Glomerular endothelial cell (primary cell): ENCODE measurements around the gene NMT2. TPM values are rescaled to one million over a fixed set of nuclear protein-coding genes. Genes with fewer than 3 reads are reported as not detected.
"Not testable (repeated sequence)": the region's sequence is repeated elsewhere in the genome, so short reads cannot be mapped to it uniquely, and the experiment has no call there.

Source experiments
- DNase-seq: peaks from one replicate; pipeline ENCODE4 v3.0.0-alpha.2; 2011; ENCODE audit warnings: low read depth, low spot score; ENCODE audit errors: extremely low read depth
- total RNA-seq: library from RNA; depleted of rRNA; stranded (reverse); fragments of >200 nt; gene quantifications from 2 replicates; pipeline ENCODE4 v1.2.3, GENCODE V29; 2015

Gene NMT2
- 133 and 158 TPM in 2 replicates for total RNA-seq

DNA sequence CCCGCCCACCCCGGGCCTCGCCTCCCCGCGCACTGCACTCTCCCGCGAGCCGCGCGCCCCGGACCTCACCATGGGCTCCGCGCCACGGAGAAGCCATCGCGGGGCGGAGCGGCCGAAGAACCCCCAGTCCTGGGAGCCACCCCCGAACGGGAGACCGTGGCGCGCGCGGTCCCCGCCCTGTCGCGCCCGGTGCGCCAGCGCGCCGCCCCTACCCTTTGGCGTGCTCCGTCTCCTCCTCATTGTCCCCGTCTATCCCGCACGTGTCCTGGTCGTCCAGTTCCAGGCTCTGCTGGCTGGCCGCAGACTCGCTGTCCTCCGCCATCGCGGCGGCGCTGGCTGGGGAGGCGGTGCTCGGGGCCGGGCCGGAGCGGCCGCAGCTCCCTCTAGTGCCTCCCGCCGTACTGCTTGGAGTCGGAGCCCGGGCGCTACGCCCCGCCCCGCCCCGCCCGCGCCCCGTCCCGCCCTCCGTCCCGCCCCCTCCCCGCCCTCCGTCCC is at the start of gene NMT2:
Gene NMT2, minus strand, starts transcription at position 403 of the 495 bp plus-strand sequence. Its CDS starts 81 bp downstream, at position 322.
- DNase-seq: no peak

DNA sequence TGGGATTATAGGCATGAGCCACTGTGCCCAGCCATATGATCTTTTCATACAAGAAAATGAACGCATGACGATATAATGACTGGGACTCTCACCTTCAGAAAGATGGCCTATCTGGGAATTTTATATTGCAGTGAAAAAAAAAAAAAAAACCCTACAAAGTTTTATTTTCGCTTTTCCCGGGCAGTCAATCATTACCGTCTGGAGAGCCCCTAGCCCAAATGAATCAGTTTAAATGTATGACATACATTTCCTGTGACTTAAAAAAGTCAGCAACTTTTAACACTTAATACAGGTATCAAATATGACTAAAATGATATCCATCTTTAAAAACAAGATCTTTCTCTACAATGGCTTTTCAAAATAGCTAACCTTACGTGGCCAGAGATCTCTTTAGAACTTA is 48.2 kb upstream of the NMT2 start:
- no peak for DNase-seq

GRCh38 chr10:15214237-15214636 is 45.7 kb upstream of the NMT2 start:
- DNase-seq: no peak

GRCh38 chr10:15213461-15213861 is 45.0 kb upstream of the NMT2 start:
- DNase-seq: no peak

DNA sequence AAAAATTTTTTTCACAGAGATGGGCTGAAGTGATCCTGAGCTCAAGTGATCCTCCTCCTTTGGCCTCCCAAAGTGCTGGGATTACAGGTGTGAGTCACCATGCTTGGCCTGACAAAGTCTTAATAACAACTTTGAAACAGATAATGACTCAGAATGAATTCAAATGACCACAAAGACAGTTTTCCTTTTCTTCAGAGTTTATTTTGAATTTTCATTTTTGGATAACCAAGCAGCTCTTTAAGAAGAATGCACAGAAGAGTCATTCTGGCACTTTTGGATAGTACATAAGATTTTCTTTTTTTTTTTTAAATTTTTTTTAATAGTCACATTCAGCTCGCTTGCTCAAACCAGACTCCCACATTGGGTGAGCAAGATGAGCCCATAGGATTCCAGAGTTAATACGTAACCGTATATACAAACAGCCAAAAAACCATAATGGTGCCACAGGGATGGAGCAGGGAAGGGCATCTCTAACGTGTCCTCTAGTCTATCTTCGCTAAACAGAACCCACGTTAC is 43.0 kb upstream of the NMT2 start:
- no peak for DNase-seq

DNA sequence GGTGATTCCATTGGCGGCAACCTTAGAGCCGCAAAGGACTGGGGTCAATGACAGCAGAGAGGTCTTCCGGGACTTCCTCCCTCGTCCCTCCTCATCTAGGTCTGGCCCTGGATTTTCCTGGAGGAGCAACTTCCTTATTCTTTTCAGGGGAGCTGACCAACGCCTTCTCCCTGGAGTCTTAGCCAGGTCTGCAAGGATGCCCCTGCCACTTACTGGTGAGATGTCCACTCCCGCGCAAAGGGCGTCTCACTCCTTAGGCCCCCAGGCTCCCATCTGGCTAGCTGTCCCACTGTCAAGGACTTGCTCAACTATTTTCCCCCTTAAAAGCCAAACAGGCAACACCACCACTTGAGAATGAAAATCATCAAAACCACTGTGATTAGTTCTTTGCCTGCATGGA is 42.0 kb upstream of the NMT2 start:
- no peak for DNase-seq

DNA sequence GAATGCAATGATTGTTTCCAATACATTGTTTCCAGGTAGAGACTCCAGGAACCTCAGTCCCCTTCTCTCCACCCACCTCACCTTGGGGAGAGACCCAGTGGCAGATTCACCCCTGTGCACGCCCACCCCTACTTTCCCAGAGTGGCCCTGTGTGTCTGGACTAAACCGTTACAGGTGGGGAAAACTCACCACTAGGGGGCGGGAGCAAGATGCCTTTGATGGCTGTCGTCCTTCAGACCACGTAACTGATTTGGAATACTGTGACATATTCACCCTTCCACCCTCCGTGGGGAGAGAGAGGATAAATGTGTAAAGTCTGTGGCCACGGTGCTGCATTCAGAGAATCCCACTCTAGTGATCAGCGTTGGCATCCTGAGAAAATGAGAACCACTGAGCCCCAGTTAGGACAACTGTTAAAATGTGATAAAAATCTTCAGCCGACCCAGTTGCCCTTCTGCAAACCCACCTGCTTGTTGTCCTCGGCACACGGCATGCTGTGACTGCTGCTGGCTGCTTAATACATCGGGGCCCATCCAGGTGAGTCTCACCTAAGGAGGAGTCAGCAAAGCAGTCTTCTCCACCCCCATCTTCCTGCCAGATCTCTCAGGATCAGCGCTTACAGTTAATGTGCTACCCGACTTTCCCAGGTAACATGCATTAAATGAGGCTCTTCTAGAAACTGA is 41.5 kb upstream of the NMT2 start:
- DNase-seq: no peak

DNA sequence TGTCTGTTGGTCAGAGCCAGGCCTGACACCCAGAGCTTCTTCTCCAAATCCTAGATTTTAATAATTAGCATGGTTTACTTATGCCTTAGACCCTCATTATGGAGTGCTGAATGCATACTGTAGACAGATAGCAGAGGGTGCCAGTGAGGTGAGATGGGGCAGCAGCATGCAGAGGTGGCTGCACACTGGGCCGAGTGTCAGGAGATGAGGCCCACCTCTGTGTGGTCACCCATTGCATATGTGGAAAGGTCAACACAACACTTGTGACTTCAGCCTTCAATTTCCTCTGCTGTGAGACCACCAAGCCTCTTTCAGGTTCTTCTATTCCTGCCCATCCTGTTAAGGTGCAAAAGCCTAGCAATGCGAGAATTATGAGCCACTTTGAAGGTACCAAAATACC is 39.7 kb upstream of the NMT2 start:
- DNase-seq: no peak

- DNase-seq: not testable (repeated sequence)
These were observed 38.9 kb upstream of the NMT2 start for GRCh38 chr10:15207410-15207809.

DNA sequence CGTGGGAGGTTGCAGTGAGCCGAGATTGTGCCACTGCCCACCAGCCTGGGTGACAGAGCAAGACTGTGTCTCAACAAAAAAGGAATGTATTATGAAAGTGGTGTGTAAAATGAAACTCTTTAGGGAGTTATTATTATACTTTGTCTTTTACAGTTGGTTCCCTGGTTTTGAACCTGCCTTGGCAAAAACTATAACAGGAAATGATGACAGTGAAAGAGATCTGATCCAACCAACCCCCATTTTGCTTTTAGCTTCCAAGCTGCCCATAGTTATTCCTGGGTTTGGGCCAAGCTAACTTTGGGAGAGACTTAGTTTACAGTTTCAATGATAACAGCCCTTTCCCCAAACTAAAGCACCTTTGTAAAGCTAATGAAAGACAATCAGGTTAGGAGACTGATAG is 34.1 kb upstream of the NMT2 start:
- DNase-seq: no peak

DNA sequence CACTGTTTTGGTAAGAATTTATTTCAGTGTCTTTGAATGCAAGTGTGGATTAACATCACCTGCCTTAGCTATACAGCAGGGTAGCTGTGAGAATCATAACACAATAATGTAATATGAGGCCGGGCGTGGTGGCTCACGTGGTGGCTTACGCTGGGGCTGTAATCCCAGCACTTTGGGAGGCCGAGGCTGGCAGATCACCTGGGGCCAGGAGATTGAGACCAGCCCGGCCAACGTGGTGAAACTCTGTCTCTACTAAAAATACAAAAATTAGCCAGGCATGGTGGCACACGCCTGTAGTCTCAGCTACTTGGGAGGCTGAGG is 33.8 kb upstream of the NMT2 start:
- not testable (repeated sequence) for DNase-seq

DNA sequence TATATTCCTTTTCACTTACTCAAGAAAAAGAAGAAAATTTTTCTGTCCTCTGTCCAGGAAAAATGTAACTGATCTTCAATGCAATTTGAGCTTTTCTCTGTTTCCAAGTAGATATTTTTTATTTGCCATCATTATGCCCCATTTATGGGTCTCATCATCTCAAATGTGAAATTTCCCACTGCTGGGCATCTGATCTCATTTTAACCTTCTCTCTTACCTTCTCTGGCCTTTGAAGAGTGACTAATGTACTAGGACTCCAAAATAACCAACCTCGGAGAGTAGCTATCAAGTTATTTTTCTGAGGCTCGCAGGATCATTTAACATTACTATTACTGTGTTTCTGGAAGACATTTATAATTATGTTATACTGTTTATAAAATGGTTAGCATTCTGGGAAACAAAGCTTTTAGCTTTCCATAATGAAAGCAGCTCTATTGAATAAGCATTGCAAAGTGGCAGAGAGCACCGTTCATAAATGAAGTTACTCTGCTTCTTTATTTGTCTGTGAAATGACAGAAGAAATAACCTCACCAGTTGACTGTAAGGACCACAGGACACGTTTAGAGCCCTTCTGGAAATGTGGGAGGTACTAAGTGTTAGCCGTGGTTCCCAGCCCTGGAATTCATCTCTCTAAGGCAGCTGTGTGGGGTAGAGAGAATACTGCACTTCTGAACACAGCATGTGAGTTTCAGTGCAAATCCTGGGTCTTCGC is 33.3 kb upstream of the NMT2 start:
- no peak for DNase-seq

DNA sequence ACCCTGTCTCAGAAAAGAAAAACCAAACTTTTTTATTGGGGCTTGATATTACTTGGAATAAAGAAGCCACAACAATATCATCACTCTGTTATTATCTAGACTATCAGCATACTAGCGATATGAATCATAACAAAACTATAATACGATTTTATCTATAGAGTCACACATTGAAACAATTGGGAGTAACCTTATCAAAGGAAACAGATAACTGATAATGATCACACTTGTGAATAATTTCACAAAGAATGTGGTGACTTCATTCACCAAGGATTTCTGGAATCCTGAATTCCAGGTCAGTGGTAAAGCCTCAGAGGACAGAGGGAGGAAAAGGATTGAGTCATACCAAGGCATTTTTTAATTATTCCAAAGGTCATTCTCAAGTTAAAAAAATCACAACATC is 32.1 kb upstream of the NMT2 start:
- DNase-seq: peak; percentile 96

DNA sequence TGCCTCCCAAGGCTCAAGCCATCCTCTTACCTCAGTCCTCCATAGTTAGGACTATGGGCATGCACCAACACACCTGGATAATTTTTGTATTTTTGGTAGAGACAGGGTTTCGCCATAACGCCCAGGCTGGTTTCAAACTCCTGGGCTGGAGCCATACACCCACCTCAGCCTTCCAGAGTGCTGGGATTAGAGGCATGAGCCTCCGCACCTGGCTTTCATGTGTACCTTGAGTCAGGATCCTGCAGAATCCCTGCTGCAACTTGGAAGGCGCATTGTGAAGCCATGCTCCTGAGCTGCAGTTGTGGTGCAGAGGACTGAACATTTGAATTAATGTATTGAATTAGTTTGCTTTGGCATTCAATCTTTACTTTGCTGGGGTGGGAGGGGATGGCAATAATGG is 29.4 kb upstream of the NMT2 start:
- DNase-seq: no peak

- DNase-seq: no peak
These were observed 28.8 kb upstream of the NMT2 start for GRCh38 chr10:15197276-15197675.

DNA sequence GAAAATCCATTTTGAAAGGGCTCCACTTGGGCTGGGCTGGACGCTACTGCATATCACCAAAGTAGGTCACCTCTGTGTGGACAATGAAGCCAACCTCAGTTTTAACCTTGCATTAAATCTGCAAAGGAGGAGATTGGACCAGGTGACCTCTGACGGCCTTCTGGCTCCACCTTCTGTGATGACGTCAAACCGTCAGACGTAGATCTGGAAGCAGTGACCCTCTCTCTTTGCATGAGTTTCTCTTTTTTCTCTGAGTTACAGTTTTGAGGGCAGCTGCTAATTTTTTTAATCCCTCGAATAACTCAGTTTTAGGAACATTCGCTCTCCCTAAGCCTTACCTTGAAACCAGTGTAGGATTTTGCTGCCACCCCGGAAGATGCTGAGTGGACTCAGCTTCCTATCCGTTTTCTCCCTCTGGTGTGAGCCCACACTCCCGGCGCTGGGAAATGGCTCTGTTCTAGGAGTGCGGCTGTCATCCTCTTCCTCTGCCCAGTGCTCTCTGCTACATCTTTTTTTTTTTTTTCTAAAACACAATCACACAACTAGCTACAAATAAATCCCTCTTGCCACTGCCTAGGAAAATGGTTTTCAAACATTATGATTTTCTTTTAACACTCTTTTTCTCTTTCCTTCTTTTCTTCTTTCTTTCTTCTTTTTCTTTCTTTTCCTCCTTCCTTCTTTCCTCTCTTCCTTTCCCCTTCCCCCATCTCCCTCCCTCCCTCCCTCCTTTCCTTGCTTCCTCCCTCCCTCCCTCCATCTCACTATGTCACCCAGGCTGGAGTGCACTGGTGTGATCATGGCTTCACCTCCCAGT is 27.7 kb upstream of the NMT2 start:
- no peak for DNase-seq

DNA sequence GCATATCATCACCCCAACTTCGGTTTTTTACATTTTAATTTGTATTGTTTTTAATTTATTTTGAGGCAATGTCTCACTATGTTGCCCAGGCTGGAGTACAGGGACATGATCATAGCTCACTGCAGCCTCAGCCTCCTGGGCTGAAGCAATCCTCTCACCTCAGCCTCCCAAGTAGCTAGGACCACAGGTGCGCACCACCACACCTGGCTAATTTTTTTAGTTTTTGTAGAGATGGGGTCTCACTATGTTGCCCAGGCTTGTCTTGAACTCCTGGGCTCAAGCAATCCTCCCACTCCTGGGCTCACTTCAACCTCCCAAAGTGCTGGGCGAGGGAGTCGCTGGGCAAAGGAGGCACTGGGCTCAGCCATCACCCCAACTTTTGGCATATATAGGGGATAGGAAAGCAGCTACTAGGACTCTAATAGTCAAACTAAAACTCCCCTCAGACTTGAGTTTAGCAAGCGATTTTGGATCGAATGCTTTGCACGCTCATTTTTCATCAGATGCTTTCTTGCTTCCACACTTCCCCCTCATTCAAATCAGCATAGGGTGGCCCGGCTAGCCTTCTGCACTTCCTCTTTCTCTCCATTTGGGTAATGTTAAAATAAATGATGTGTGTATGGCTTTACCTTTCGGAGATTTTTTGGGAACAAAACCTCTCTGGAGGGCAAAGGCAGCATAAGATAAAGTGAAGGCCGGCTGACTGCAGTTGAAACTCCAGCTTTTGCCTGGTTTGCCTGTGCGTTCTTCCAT is 20.8 kb upstream of the NMT2 start:
- no peak for DNase-seq

DNA sequence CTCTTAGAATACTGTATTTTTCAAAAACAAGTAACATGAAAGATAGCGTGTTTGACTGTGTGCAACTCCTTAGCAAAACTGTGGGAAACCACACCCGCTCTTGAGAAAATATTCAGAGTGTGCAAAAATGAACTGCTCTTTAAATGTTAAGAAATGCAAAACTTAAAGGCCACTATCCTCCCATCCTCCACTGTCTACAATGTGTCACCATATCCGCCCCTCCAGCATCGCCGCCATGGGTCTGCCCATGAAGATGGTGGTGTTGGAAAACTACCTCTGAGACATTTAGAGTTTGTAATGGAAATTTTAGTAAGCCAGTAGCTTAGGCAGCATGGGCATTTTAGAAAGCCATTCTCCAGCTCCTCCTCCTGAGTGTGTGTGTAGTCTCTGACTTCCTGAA is 20.1 kb upstream of the NMT2 start:
- DNase-seq: no peak

- no peak for DNase-seq
These were observed 15.4 kb upstream of the NMT2 start for GRCh38 chr10:15183689-15184481.
